HG03066 (cell line): ENCODE data around the gene LDB1.

ENCODE experiments used
- ATAC-seq: cut with Tn5 transposase; IDR thresholded peaks from one replicate; pipeline ENCODE4 v1.9.1; 2021; ENCODE audit warnings: low read depth; ENCODE audit not compliant: unreplicated experiment

LDB1 gene

GRCh38 chr10:102135956-102136526 lies 15.9 kb upstream of the LDB1 start:
- no peak for ATAC-seq

- no peak for ATAC-seq
Measured at GRCh38 chr10:102134416-102134815, 14.2 kb upstream of the LDB1 start.

GRCh38 chr10:102133373-102134195 lies 13.4 kb upstream of the LDB1 start:
- no peak for ATAC-seq

GRCh38 chr10:102132563-102133372 lies 12.6 kb upstream of the LDB1 start, which contains the start of gene PPRC1:
Gene PPRC1 (plus strand): TSS chr10:102133040. CDS start chr10:102133069, 29 bp downstream.
- peak; percentile 90 for ATAC-seq

GRCh38 chr10:102132193-102132562 lies 12.0 kb upstream of the LDB1 start:
- no peak for ATAC-seq

GRCh38 chr10:102131286-102132170 lies 11.4 kb upstream of the LDB1 start:
- ATAC-seq, result no peak

- no peak for ATAC-seq
Measured at GRCh38 chr10:102123223-102123622, 3.1 kb upstream of the LDB1 start.

- no peak for ATAC-seq
Measured at GRCh38 chr10:102122450-102122849, 2.3 kb upstream of the LDB1 start.

- no peak for ATAC-seq
Measured at GRCh38 chr10:102121739-102122372, 1.7 kb upstream of the LDB1 start.

GRCh38 chr10:102120991-102121738 lies 997 bp upstream of the LDB1 start:
- ATAC-seq, result no peak

GRCh38 chr10:102119417-102120141 lies 589 bp downstream of the LDB1 start:
- no peak for ATAC-seq

GRCh38 chr10:102118867-102119266 lies 1.3 kb downstream of the LDB1 start:
- no peak for ATAC-seq

GRCh38 chr10:102117391-102118159 lies 2.6 kb downstream of the LDB1 start:
- no peak for ATAC-seq

- no peak for ATAC-seq
Measured at GRCh38 chr10:102116656-102117055, 3.5 kb downstream of the LDB1 start.

- no peak for ATAC-seq
Measured at GRCh38 chr10:102115775-102116174, 4.4 kb downstream of the LDB1 start.

GRCh38 chr10:102114861-102115618 lies 5.1 kb downstream of the LDB1 start:
- ATAC-seq, result peak; percentile 55
